ENCODE data around the gene KCNA2.
A peak's percentile ranks its signal among the peaks of the same experiment; 100 is the strongest.

KCNA2 gene

GRCh38 chr1:110628323-110629105, 22.4 kb upstream of the KCNA2 start:
- no peak for DNase-seq (ENCODE audit: low spot score)

- no peak for DNase-seq (ENCODE audit: low spot score)
These were observed 21.6 kb upstream of the KCNA2 start for GRCh38 chr1:110627764-110628163.

- DNase-seq (ENCODE audit: low spot score) = no peak
These were observed 20.7 kb upstream of the KCNA2 start for GRCh38 chr1:110626889-110627288.

DNA sequence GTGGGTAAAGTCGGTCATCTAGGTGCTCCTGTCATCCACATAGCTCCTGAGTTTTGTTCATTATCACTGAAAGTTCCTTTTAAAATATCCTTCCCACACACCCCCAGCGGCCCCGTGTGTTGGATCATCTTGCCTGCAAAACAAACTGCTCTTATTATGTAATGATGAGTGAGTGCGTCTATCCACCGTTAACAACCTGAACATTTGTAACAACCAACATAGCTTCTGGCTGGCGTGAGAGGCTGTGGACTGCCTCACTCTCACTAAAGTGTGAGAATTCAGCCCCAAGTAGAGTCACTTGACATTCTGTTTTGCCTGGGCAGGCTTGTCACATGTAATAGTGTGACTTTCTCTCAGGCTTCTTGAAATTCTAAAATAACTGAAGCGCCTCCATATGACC, 14.5 kb upstream of the KCNA2 start:
- no peak for DNase-seq (ENCODE audit: low spot score)

DNA sequence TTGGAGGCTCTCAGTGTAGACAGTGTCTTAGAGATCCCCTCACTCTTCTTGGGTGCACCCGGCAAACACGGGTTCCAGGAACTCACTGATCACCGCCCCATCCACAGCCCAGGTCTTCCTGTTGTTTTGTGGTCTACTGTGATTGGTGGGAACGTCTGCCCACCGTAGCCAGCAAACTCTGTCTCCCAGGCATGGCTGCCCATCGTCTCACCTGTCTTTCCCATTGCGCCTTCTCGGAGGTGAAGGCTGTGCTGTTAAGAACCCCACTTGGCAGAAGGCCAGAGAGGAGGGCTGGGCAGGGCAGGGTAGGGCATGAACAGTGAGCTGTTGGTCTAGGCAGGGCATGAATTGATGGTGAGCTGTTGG, 14.1 kb upstream of the KCNA2 start:
- no peak for DNase-seq (ENCODE audit: low spot score)

DNA sequence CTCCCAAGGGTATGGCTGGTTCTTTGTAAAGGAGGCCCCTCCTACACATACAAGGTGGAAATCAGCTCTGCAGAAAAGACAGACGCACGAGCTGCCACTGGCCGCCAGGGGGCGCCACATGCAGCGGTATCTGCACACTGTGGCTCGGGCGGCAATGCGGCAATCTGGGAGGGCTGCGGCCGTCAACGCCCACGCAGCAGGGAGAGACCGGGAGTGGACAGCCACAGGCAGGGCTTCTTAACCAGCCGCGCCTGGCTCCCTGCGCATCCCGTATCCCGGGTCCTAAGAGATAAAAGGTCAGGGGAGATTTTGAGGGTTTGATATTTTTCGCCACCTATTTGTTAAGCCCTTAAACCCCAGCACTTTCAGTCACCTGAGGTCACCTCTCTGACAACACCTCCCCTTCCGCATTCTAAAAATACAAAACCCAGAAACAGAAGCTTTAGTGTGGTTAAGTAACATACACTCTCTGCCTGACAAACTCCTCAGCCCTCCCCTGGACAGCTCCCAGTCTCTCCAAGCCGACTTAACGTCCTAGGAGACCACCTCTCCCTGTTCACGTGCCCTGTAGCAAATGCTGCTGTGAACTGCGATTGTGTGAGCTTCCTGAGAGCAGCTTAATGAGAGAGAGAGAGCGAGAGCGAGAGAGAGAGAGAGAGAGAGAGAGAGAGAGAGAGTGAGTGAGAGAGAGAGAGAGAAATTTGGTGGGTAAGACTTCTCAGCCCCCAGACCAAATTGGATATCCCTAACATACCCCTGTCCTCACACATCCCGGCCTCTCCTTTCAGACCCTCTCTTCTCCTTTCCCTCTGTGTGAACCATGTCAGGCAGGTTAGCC, 13.5 kb upstream of the KCNA2 start:
- peak; percentile 87 for DNase-seq (ENCODE audit: low spot score)

DNA sequence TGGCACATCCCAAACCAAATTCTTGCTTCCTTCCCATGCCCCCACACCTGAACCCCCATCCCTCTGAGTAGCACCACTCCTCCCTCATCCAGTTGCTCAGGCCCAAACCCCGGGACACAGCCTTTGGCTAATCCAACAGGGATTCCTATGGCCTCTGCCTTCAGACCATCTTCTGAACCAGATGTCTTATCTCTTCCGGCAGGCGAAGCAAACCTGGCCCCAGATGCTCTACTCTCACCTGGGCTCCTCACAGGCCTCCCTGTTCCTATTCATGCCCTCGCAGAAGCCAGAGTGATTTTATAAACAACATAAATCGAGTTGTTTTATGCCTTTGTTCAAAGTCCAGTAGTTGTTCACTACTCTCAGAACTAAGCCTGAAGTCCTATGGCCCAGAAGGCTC, 12.5 kb upstream of the KCNA2 start:
- no peak for DNase-seq (ENCODE audit: low spot score)

DNA sequence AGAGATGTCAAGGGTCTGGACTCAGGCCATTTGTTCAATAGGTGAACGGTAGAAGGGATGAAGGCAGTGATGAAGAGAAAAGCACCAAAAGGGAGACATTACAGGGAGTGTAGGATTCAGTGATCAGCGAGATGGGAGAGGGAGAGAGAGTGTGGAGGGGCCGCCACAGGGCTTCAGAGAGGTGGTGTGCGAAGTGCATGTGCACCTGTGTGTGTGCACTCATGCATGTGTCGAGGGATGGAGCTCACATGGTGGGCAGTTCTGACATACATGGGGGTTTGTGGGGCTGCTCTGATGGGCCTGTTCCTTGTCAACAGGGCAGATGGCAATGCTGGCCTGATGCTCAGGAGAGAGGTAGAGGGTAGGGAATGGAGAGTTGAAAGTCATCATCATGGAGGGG, 11.4 kb upstream of the KCNA2 start:
- no peak for DNase-seq (ENCODE audit: low spot score)

DNA sequence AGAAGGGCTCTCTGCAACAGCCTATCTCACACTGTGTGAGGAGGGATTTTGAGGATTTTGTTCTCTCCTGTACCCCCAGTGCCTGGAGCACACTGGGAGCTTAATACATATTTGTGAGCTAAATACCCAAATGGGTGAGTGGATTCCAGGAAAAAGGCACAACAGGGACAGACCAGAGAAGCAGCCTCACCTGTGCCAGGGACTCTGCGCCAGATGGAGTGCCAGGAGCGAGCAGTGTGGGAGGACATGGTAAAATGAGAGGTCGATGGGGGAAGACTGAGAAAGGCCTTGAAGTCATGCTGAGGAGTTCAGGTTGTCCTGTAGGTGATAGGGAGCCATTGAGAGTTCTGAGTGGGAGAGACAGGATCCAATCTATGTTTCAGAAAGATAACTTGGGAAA, 11.0 kb upstream of the KCNA2 start:
- no peak for DNase-seq (ENCODE audit: low spot score)

DNA sequence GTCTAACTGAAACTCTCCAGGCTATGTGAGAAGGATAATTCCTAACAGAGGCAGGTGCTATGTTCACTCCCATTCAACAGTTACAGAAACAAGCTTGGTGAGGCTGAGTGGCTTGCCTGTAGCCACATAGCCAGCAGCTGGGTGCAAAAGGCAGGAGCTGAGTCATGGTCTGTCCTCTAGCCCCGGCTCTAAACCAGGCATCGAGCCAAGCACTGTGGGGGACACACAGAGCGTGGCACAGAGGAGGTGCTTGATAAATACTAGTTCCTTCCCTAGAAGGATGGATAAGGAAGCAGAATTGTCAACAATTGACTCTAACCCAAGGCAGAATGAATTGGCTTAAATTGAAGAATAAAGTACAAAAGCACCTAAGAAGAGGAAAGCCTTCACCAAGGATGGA, 10.4 kb upstream of the KCNA2 start:
- DNase-seq (ENCODE audit: low spot score) = no peak

DNA sequence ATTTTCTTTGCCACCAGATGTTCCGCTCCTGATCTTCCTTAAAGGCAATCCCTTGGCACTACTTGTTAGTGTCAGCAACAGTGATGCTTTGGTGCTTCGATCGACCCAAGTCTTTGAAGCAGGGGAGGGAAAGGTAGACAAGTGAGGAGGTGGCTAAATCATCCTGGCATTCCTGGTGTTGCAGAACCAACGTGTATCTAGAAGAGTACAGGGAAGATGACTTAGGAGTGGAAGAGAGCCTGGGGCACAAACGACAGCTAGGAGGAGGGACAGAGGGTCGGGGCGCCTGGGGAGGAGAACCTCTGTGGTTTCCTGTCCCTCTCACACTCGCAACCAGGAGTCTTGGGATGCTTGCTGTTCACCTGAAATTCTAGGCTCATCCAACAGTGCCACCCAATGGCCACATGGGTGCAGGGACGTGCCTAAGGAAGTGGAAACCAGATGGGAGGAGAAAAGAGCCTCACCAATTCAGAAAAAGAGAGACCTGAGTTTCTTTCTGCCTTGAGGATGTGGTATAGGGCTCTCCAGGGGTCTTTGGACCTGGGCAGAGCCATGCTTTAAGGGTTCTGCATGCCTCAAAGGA, 9.5 kb upstream of the KCNA2 start:
- DNase-seq (ENCODE audit: low spot score) = peak; percentile 66

DNA sequence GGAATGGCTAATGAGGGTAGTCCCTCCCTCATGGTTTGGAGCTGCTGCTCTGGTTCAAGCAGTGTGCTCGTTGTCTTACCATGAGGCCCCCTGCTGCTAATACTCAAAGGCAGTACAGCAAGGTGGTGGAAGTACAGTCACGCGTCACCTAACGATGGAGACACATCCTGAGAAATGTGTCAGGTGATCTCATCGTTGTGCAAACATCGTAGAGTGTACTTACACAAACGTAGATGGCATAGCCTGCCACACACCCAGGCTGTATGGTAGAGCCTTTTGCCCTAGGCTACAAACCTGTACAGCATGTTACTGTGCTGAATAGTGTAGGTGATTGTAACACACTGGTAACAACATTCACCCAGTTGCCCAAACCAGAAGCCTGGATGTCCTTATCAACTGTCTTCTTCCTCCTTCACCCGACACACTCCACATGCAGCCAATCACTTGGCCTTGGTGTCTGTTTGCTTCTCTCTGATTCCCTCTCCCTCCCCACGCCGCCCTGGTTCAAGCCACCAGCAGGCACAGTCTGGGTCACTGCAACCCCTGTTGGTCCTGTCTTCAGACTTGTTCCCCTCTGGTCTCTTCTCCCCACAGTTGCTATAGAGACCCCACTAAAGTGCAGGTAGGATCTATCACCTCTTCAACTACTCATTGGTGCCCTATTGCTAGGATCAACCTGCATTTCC, 6.0 kb upstream of the KCNA2 start:
- DNase-seq (ENCODE audit: low spot score) = no peak

GRCh38 chr1:110610696-110611286, 4.6 kb upstream of the KCNA2 start:
- DNase-seq (ENCODE audit: low spot score) = no peak

DNA sequence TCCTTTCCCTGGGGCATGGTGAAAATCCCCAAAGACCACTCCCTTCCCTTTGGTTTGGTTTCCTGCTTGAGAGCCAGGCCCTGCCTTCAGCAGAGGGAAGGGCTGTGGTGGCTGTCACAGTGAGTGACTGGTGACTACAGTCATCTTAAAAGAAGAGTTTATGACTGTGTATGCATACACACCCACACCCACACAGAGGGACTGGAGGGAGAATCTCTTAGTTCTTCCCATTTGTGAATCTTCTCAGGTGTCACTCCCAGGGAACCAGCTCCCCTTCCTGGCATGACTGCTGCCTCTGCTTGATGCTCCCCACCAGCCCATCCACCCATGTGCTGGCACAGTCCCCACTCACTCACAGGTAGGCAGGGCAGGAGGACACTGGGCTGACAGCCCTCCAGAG, 3.9 kb upstream of the KCNA2 start:
- DNase-seq (ENCODE audit: low spot score) = peak; percentile 35

- DNase-seq (ENCODE audit: low spot score) = no peak
These were observed 2.1 kb upstream of the KCNA2 start for GRCh38 chr1:110608247-110608646.

- no peak for DNase-seq (ENCODE audit: low spot score)
These were observed 1.5 kb upstream of the KCNA2 start for GRCh38 chr1:110607536-110608230.

DNA sequence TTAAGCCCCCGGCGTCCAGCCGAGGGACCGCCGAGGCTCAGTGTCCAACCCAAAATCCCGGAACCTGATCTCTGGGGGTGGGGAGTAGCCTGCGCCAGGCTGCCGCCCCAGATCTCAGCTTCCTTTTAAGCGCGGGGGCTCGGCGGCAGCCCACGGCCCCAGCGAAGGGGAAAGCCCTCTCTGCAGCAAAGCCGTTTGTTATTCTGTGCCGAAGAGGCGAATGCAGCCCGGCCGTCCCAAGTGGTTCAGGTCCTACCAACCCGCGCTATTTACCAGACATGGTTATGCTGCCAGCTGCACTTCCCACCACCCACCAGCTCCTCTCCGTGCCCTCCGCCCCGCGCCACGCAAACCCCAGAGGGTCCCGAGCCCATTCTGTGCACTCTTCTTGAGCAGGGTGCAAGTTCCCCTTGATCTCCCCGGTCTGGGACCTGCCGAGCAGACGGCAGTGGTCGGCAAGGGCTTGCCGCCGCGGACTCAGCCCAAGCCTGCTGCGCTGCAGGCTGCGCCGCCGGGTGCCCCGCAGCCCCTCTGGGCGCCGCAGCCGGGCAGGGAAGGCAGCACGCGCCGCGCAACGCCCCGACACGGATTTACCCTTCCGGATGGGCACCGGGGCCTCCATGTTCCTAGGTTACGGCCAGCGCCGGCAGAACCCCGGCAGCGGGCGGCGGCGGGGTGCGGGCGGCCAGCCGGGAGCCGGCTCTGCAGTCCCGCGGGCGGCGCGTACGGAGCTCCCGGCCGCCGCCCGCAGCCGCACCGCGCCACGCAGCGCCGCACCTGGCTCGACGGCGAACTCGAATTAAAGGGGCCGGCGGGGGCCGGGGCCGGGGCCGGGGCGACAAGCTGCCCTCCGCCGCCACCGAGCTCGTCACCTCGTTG, 738 bp upstream of the KCNA2 start:
- DNase-seq (ENCODE audit: low spot score) = no peak

- DNase-seq (ENCODE audit: low spot score) = no peak
These were observed 712 bp downstream of the KCNA2 start for GRCh38 chr1:110605446-110605845.

DNA sequence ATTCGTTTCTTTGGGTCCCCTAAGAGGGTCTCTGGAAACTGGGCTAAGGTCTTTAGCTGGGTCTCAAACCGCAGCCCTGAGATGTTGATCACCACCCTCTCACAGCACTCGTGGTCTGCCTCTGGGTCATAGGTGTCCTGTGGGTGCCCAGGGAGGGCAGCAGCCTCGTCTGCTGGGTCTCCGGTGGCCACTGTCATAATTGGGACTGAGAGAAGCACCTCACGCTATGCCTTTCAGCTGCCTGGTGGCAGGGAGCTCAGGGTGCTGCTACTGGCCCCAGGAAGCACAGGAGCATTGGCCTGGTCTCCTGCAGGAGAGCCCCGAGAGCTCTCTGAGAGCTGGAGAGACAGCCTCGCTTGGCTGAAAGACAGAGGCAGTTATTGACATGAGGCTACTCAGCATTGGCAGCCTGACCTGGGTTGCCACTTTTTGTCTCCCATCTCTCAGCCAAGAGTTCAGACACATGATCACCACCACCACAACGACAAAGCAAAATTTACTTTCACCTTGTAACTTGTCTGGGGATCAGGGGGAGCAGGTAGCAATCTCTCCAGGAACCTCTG, 1.5 kb downstream of the KCNA2 start:
- no peak for DNase-seq (ENCODE audit: low spot score)

GRCh38 chr1:110603058-110603457, 3.1 kb downstream of the KCNA2 start:
- no peak for DNase-seq (ENCODE audit: low spot score)
